Endodermal cell (in vitro differentiated cells): ENCODE results near the gene LRP5. TPM values are rescaled to one million over a fixed set of nuclear protein-coding genes. Genes with fewer than 3 reads are reported as not detected.

Experiments
- DNase-seq: peaks from one replicate; pipeline ENCODE4 v3.0.0-alpha.2; 2017
- H3K27ac ChIP-seq: 2 replicates; pipeline ENCODE4 v1.5.1; 2013; ENCODE audit warnings: mild to moderate bottlenecking, low read depth, low read length, moderate library complexity
- H3K27me3 ChIP-seq: 2 replicates; pipeline ENCODE4 v1.6.1; 2013; ENCODE audit warnings: mild to moderate bottlenecking, low read length, moderate library complexity; ENCODE audit not compliant: insufficient read depth, control insufficient read depth, poor library complexity, severe bottlenecking
- H3K36me3 ChIP-seq: 2 replicates; pipeline ENCODE4 v1.7.0; 2013; ENCODE audit warnings: mild to moderate bottlenecking, low read length, moderate library complexity; ENCODE audit not compliant: control insufficient read depth, insufficient read depth
- H3K4me1 ChIP-seq: one replicate; pipeline ENCODE4 v1.7.0; 2013; ENCODE audit warnings: low read length; ENCODE audit not compliant: control insufficient read depth, insufficient read depth
- H3K4me3 ChIP-seq: 2 replicates; pipeline ENCODE4 v1.5.1; 2013; ENCODE audit warnings: mild to moderate bottlenecking, low read length, moderate library complexity
- H3K9ac ChIP-seq: 2 replicates; pipeline ENCODE4 v1.6.1; 2013; ENCODE audit warnings: mild to moderate bottlenecking, low read length, moderate library complexity; ENCODE audit not compliant: poor library complexity, severe bottlenecking; ENCODE audit errors: extremely low read depth
- H3K9me3 ChIP-seq: 2 replicates; pipeline ENCODE4 v1.6.1; 2013; ENCODE audit warnings: mild to moderate bottlenecking, low read length, moderate library complexity; ENCODE audit not compliant: control insufficient read depth
- H3K27ac Mint-ChIP-seq: 2 replicates; pipeline ENCODE4 v1.8.0; 2020; ENCODE audit warnings: mixed read lengths
- H3K27me3 Mint-ChIP-seq: 2 replicates; pipeline ENCODE4 v1.8.0; 2021; ENCODE audit warnings: mild to moderate bottlenecking, mixed read lengths; ENCODE audit not compliant: insufficient read depth
- H3K36me3 Mint-ChIP-seq: 2 replicates; pipeline ENCODE4 v1.8.0; 2020; ENCODE audit warnings: low read depth, mixed read lengths
- H3K4me1 Mint-ChIP-seq: 2 replicates; pipeline ENCODE4 v1.8.0; 2020; ENCODE audit warnings: mixed read lengths
- H3K4me3 Mint-ChIP-seq: 2 replicates; pipeline ENCODE4 v1.8.0; 2020; ENCODE audit warnings: mild to moderate bottlenecking, moderate library complexity, mixed read lengths
- H3K9me3 Mint-ChIP-seq: 2 replicates; pipeline ENCODE4 v1.8.0; 2020; ENCODE audit warnings: mild to moderate bottlenecking, mixed read lengths
- CTCF ChIP-seq: fragments of 200-600 bp; sonication (generic); conservative IDR thresholded peaks from 2 replicates; pipeline ENCODE4 v1.5.0; 2021; ENCODE audit warnings: antibody characterized with exemption, mild to moderate bottlenecking
- WGBS, 2 experiments: methylation state at CpG; one replicate each; pipeline versions ENCODE4 v1.1.5 to v1.1.7; 2013; ENCODE audit warnings: missing lambda C conversion rate in 2 of 2, mixed read lengths in 1 of 2; ENCODE audit not compliant: insufficient coverage in 1 of 2, insufficient read length in 1 of 2; 5-methylcytosine and 5-hydroxymethylcytosine counted together
- total RNA-seq, 2 donors: library from RNA; stranded (reverse); fragmentation: NEBNext Ultra II Directional in 1 of 2; extraction: Animal tissue kit (Norgen Biotek cat#: 25700) in 1 of 2; gene quantifications; 2 replicates in 1 of 2; 3 replicates in 1 of 2; pipeline ENCODE4 v1.2.1, GENCODE V29; 2021

Gene LRP5
- total RNA-seq, 2 donors from 2014 or later, result 58.2 to 64.1 TPM

- Histone ChIP-seq H3K9ac (no peak overlapping the region), H3K27ac (no peak overlapping the region), H3K4me1 (no peaks in the 10 kb centered on the region), H3K27me3 (no peaks in the 10 kb centered on the region), H3K4me3 (no peak overlapping the region), H3K36me3 (peaks cover 28% of the 10 kb centered on the region), H3K9me3 (peaks cover 10% of the 10 kb centered on the region)
- DNase-seq, result no peak
- peaks cover 18% of the 10 kb centered on the region for H3K9me3 Mint-ChIP-seq
- H3K27me3 Mint-ChIP-seq, result no peaks in the 10 kb centered on the region
- H3K4me1 Mint-ChIP-seq, result no peaks in the 10 kb centered on the region
- no peak overlapping the region for H3K4me3 Mint-ChIP-seq
- no peak for TF ChIP-seq CTCF
- no peak overlapping the region for H3K27ac Mint-ChIP-seq
- peaks cover 58% of the 10 kb centered on the region for H3K36me3 Mint-ChIP-seq
- 94 to 97% methylated on average over 11 to 15 of the region's 15 CpGs for WGBS, 2 experiments
These were observed 50.5 kb downstream of the LRP5 start for GRCh38 chr11:68362801-68363379.

- Mint-ChIP-seq H3K9me3 (peaks cover 15% of the 10 kb centered on the region), H3K4me3 (no peak overlapping the region), H3K27me3 (no peaks in the 10 kb centered on the region), H3K36me3 (peaks cover 57% of the 10 kb centered on the region), H3K27ac (no peak overlapping the region), H3K4me1 (no peaks in the 10 kb centered on the region)
- H3K27me3 ChIP-seq, result no peaks in the 10 kb centered on the region
- WGBS, 2 experiments, result 90 to 100% methylated on average over 1 to 6 of the region's 20 CpGs
- H3K4me3 ChIP-seq, result no peak overlapping the region
- DNase-seq, result no peak
- H3K9me3 ChIP-seq, result peaks cover 5% of the 10 kb centered on the region
- no peak for TF ChIP-seq CTCF
- H3K27ac ChIP-seq, result no peak overlapping the region
- H3K36me3 ChIP-seq, result peaks cover 26% of the 10 kb centered on the region
- H3K4me1 ChIP-seq, result no peaks in the 10 kb centered on the region
- H3K9ac ChIP-seq, result no peak overlapping the region
These were observed 51.4 kb downstream of the LRP5 start for GRCh38 chr11:68363776-68364175.

GRCh38 chr11:68364581-68364980 lies 52.2 kb downstream of the LRP5 start:
- H3K9ac ChIP-seq, result no peak overlapping the region
- Mint-ChIP-seq H3K9me3 (peaks cover 10% of the 10 kb centered on the region), H3K27me3 (no peaks in the 10 kb centered on the region), H3K4me3 (no peak overlapping the region), H3K36me3 (peaks cover 55% of the 10 kb centered on the region), H3K4me1 (no peaks in the 10 kb centered on the region), H3K27ac (peak overlapping the region; percentile 56)
- peaks cover 19% of the 10 kb centered on the region for H3K36me3 ChIP-seq
- no peak for DNase-seq
- no peaks in the 10 kb centered on the region for H3K27me3 ChIP-seq
- TF ChIP-seq CTCF, result no peak
- 92 to 97% methylated on average over 4 to 6 of the region's 6 CpGs for WGBS, 2 experiments
- H3K9me3 ChIP-seq, result no peaks in the 10 kb centered on the region
- H3K27ac ChIP-seq, result no peak overlapping the region
- no peak overlapping the region for H3K4me3 ChIP-seq
- H3K4me1 ChIP-seq, result no peaks in the 10 kb centered on the region
